ENCODE data around the gene CD63.

- TF ChIP-seq CTCF (IDR thresholded peaks at IDR 0.05; ENCODE audit: low read length) (no peak), EZH2 (optimal IDR thresholded peaks at IDR 0.05; ENCODE audit: low read depth, low read length) (no peak), EZH2phosphoT487 (IDR thresholded peaks at IDR 0.05; ENCODE audit: low read length) (no peak)
Measured at GRCh38 chr12:55762646-55763045, 33.8 kb upstream of the CD63 start.

Data from MM.1S (cell line).